Measurements from ENCODE around the gene ARHGAP35. TPM values are rescaled to one million over a fixed set of nuclear protein-coding genes. Genes with fewer than 3 reads are reported as not detected.

The ARHGAP35 gene
- polyA plus RNA-seq, 1 donor from 2014 or later = 4.4 TPM

DNA sequence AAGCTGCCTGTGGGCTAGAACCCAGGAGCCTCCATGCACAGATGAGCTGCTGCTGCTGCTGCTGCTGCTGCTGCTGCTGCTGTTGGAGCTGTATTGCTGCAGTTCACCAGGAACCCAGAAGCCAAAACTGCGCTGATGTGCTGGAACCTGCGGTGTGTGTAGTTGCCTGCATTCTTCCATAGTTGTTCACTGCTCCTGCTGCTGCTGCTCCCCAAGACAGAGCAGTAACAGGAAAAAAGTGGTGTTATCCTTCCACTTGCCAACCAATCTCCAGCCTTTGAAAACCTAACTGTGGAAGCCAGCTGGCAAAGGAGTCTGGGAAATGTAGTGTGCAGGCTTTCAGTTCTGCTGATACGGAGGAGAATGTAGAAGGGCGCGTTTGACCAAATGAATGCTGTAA lies 37.9 kb downstream of the ARHGAP35 start:
- H3K4me1 Mint-ChIP-seq = peaks cover 31 to 34% (median 33%) of the 10 kb centered on the region in 3 donors
- peaks cover 3% of the 10 kb centered on the region for H3K36me3 Mint-ChIP-seq
- no peaks in the 10 kb centered on the region for H3K27me3 Mint-ChIP-seq
- H3K27ac Mint-ChIP-seq = peak overlapping the region in 1 of 3 donors; percentile 7
- no peaks in the 10 kb centered on the region for H3K9me3 Mint-ChIP-seq
- H3K4me3 Mint-ChIP-seq = no peak overlapping the region

DNA sequence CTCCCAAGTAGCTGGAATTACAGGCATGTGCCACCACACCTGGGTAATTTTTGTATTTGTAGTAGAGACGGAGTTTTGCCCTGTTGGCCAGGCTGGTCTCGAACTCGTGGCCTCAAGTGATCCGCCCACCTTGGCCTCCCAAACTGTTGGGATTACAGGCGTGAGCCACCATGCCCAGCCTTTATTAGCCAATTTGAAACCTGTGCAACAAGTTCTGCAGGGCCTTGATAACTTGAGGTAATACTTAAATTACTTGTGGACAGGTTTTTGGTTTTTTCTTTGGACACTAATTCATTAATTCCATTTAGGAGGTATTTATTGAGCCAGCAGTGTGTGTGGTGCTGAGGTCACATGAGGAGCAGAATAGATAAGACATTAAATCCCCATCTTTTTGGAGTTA lies 39.5 kb downstream of the ARHGAP35 start:
- Mint-ChIP-seq H3K27ac (peak overlapping the region in 1 of 3 donors; percentile 13), H3K4me1 (peaks cover 27 to 37% (median 36%) of the 10 kb centered on the region in 3 donors), H3K4me3 (no peak overlapping the region), H3K27me3 (no peaks in the 10 kb centered on the region), H3K9me3 (no peaks in the 10 kb centered on the region), H3K36me3 (peaks cover 3% of the 10 kb centered on the region)

DNA sequence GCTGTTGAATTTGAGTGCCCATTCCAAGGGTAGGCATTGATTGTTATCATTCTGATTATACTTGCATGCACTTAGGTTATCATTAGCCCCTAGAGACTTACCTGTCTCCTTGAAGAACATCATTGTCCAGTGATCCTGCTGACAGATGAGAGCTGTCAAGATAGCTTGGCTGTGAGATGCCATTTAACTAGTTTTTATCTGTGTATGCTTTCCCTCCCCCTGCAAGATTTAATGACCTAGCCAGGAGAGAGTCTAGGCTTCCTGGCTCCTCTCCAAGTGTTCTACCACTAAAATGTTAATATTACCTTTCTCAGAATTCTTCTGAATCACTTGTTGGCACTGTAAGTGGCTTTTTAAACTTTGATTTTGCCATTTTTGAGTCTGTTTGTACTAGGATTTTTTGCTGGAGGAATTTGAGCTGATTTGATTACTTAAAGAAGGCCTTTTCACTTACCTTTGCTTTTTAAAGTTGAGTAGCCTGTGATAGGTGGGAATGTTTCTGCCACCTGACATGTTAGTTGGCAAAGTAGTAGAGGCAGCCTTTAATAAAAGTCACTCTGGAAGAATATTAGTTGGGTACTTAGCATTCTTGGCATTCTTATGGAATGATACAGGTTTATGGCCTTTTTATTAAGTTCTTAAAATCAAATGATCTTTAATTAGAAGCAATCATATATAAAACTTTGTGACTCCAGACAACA lies 41.1 kb downstream of the ARHGAP35 start:
- H3K4me1 Mint-ChIP-seq = peaks cover 23 to 34% (median 28%) of the 10 kb centered on the region in 3 donors
- no peak overlapping the region for H3K27ac Mint-ChIP-seq
- H3K4me3 Mint-ChIP-seq = no peak overlapping the region
- peaks cover 3% of the 10 kb centered on the region for H3K36me3 Mint-ChIP-seq
- no peaks in the 10 kb centered on the region for H3K27me3 Mint-ChIP-seq
- no peaks in the 10 kb centered on the region for H3K9me3 Mint-ChIP-seq

DNA sequence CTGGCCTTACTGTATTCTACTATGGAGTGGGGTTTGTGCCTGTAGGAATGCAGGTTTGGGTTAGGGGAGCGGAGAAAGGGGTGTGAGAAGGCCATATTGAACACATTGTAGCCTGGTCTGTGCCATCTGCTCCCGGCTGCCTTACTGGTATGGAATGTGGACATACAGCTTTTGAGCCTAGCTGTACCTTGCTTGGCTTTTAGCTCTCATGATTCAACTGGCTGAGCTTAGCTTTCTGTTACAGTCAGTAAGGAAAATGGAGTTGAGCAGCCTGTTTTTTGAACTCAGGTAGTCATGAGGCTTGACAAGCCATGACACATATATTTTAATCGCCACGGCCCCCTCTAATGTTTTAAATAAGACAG lies 41.6 kb downstream of the ARHGAP35 start:
- Mint-ChIP-seq H3K36me3 (peaks cover 3% of the 10 kb centered on the region), H3K4me1 (peaks cover 23 to 34% (median 26%) of the 10 kb centered on the region in 3 donors), H3K27ac (no peak overlapping the region), H3K9me3 (no peaks in the 10 kb centered on the region), H3K27me3 (no peaks in the 10 kb centered on the region), H3K4me3 (no peak overlapping the region)

DNA sequence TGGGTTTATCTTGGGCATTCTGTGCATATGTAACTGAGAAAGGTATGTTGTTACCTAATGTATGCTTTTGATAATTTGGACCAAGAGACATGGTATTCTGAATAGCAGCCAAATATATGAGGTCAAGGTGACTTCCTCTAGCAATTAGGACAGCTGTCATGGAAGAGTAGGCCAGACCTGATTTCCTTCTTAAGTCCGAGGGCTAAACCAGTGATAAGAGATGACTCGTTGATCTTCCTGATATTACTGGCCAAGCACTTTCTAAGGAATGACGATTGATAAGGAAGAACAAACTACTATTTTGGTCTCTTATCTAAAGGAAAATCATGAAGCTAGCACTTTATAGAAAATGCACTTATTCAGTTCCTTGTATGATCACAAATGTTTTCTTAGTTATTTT lies 42.7 kb downstream of the ARHGAP35 start:
- H3K4me3 Mint-ChIP-seq = no peak overlapping the region
- no peaks in the 10 kb centered on the region for H3K9me3 Mint-ChIP-seq
- no peaks in the 10 kb centered on the region for H3K27me3 Mint-ChIP-seq
- H3K4me1 Mint-ChIP-seq = peaks cover 21 to 35% (median 28%) of the 10 kb centered on the region in 3 donors
- no peak overlapping the region for H3K27ac Mint-ChIP-seq
- H3K36me3 Mint-ChIP-seq = peaks cover under 1% of the 10 kb centered on the region

DNA sequence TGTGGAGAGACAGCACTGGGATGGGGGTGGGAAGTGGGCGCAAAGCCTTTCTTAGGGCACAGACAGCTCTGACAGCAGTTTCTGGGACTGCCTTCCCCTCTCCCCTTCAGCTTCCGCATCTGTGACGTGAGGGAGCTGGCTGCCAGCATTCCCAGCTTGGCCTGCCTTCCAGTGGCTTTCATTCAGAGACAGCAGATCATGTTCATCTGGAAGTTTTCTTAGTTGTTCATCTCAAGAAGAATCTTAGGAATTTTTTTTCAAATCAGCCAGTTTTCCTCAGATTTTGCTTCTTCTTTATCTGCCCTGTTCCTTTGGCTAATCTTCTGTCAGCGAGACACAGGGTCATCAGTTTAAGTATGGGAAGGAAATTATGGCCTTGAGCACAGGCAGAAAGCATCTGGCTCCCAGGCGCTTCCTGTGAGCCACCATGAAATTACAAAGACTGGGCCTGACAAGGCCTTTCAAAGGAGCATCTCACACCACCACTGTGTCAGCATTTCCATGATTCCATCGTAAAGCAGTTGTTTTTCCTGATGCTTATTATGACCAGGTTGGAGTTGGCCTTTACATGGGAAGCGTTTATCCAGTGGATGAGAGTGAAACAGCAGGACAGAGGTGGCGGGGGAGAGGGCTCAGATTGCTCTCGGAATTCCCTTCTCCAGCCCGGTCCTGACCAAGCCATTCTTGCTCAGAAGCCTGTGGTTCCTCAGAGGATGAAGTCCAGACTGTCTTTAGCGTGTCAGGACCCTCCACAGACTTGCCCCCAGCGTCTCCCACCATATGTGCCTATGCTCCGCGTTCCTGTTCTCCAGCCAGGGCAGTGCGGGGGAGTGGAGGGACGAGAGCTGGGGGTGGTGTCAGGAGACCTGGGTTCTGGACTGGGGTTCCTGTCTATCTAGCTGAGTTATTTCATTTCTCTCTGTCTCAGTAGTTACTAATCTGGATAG lies 43.6 kb downstream of the ARHGAP35 start:
- Mint-ChIP-seq H3K27ac (no peak overlapping the region), H3K36me3 (no peaks in the 10 kb centered on the region), H3K27me3 (no peaks in the 10 kb centered on the region), H3K4me1 (peaks cover 19 to 39% (median 28%) of the 10 kb centered on the region in 3 donors), H3K4me3 (peak overlapping the region in 1 of 4 donors; percentile 6), H3K9me3 (no peaks in the 10 kb centered on the region)

DNA sequence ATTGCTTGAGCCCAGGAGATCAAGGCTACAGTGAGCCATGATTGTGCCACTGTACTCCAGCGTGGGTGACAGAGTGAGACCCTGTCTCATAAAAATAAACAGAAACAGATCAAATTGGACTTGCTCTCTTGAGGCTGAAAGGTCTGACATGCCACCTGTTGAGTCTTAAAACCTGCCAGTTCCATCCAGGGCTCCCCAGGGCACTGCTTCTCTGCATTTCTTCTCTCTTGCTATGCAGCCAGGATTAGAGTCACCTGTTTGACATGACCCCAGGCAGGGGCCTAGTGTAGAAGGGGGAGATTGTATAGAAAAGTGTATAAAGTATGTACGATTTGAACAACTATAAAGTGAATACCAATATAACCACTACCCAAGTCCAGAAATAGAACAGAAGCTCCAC lies 45.4 kb downstream of the ARHGAP35 start:
- Mint-ChIP-seq H3K36me3 (peaks cover 1% of the 10 kb centered on the region), H3K27me3 (no peaks in the 10 kb centered on the region), H3K4me3 (no peak overlapping the region), H3K9me3 (peaks cover 0 to 4% (median 2%) of the 10 kb centered on the region in 3 donors), H3K27ac (peak overlapping the region in 2 of 3 donors; percentile 19 to 50), H3K4me1 (peaks cover 19 to 47% (median 22%) of the 10 kb centered on the region in 3 donors)

DNA sequence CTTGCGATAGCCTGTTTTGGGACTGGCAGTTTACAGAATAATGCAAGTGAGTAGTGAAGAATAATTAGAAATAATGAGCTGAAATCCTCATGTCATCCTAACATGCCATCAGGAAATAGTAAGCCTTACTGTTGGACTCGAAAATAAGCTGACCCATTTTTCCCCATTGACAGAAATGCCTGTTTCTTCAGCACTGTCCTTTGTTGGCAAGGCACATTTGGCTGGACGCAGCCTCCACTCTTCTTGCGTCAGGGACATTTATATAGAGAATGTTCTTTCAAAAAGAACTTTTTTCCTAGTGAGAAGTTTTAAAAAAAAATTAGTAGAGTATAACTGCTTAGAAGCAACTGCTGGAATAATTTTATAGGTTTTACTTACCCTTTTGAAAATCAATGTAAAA lies 47.1 kb downstream of the ARHGAP35 start:
- Mint-ChIP-seq H3K9me3 (peaks cover 0 to 4% (median 2%) of the 10 kb centered on the region in 3 donors), H3K27me3 (no peaks in the 10 kb centered on the region), H3K4me3 (no peak overlapping the region), H3K36me3 (peaks cover 1% of the 10 kb centered on the region), H3K27ac (no peak overlapping the region), H3K4me1 (peaks cover 15 to 37% (median 16%) of the 10 kb centered on the region in 3 donors)

DNA sequence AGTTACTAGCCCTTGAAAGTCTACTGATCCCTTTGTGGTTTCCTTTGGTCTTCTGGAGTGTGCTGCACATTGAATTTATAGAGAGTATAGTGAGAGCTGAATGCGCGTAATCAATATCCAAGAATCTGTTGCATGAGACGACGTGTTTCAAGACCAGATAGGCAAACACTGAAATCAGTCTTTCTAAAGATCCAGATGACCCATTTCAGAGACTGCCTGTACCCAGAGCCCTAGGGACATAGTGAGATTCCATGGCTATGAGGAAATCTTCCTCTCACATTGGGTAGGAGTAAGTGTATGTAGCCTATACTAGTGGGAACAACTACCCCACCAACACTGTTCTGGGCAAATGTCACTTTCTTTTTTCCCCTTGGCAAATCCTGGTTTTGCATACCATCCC lies 48.6 kb downstream of the ARHGAP35 start:
- Mint-ChIP-seq H3K27ac (no peak overlapping the region), H3K4me3 (peak overlapping the region in 1 of 4 donors; percentile 17), H3K27me3 (no peaks in the 10 kb centered on the region), H3K4me1 (peaks cover 12 to 36% (median 21%) of the 10 kb centered on the region in 3 donors), H3K36me3 (peaks cover 1% of the 10 kb centered on the region), H3K9me3 (peaks cover 0 to 4% (median 2%) of the 10 kb centered on the region in 3 donors)

Other genes with a start within 250 kb of the ARHGAP35 start
- gene PTGIR, start 235.9 kb upstream of the ARHGAP35 start, polyA plus RNA-seq = 0.21 TPM
- not detected for gene GNG8, start 224.8 kb upstream of the ARHGAP35 start, polyA plus RNA-seq
- gene DACT3, start 199.8 kb upstream of the ARHGAP35 start, polyA plus RNA-seq = not detected
- 143 TPM for gene PRKD2, start 143.9 kb upstream of the ARHGAP35 start, polyA plus RNA-seq
- 5.9 TPM for gene FKRP, start 114.9 kb upstream of the ARHGAP35 start, polyA plus RNA-seq
- 33.3 TPM for gene STRN4, start 114.5 kb upstream of the ARHGAP35 start, polyA plus RNA-seq
- 38.2 TPM for gene SLC1A5, start 72.4 kb upstream of the ARHGAP35 start, polyA plus RNA-seq
- gene AP2S1, start 10.2 kb upstream of the ARHGAP35 start, polyA plus RNA-seq = 76.8 TPM
- 1.0 TPM for gene NPAS1, start 158.8 kb downstream of the ARHGAP35 start, polyA plus RNA-seq
- 144 TPM for gene TMEM160, start 187.6 kb downstream of the ARHGAP35 start, polyA plus RNA-seq